ENCODE results near the gene DDHD1.

Gene DDHD1

GRCh38 chr14:53174918-53175317 lies 21.8 kb upstream of the DDHD1 start:
- Mint-ChIP-seq H3K27me3 (no peaks in the 10 kb centered on the region), H3K4me3 (no peak overlapping the region), H3K36me3 (ENCODE audit: low read depth) (no peaks in the 10 kb centered on the region), H3K4me1 (ENCODE audit: low read depth) (peaks cover 5% of the 10 kb centered on the region), H3K9me3 (no peaks in the 10 kb centered on the region), H3K27ac (no peak overlapping the region)
- intact Hi-C loops (cut with micrococcal nuclease): no loop called here

DNA sequence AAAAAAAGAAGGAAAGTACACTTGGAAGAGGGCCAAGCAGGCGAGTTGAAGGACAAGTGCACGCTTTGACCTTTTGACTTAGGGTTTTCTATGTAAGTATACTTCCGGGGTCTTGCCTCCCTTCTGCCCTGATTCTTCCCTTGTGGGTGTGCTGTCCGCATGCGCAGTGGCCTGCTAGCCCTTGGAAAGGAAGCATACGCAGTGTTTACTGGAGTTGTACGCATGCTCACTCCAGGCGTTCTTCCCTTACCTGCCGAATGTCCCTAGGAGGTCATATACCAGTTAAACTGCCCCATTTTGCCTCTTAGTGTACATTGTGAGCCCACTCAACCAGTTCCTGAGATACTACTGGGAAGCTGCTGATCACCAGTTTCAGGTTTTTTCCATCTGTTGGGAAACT lies 15.7 kb upstream of the DDHD1 start:
- intact Hi-C loops (cut with micrococcal nuclease): no loop called here
- H3K4me3 Mint-ChIP-seq: no peak overlapping the region

GRCh38 chr14:53167602-53168328 lies 14.6 kb upstream of the DDHD1 start:
- Mint-ChIP-seq H3K9me3 (peaks cover 14% of the 10 kb centered on the region), H3K36me3 (ENCODE audit: low read depth) (no peaks in the 10 kb centered on the region), H3K4me1 (ENCODE audit: low read depth) (no peaks in the 10 kb centered on the region), H3K27me3 (no peaks in the 10 kb centered on the region), H3K4me3 (no peak overlapping the region), H3K27ac (no peak overlapping the region)
- intact Hi-C loops (cut with micrococcal nuclease): no loop called here

More for the DNA sequence above, 15.7 kb upstream of the DDHD1 start:
- Mint-ChIP-seq H3K36me3 (ENCODE audit: low read depth) (no peaks in the 10 kb centered on the region), H3K27ac (no peak overlapping the region), H3K4me1 (ENCODE audit: low read depth) (no peaks in the 10 kb centered on the region), H3K27me3 (no peaks in the 10 kb centered on the region), H3K9me3 (peaks cover 7% of the 10 kb centered on the region)

- Mint-ChIP-seq H3K4me1 (ENCODE audit: low read depth) (peaks cover 8% of the 10 kb centered on the region), H3K36me3 (ENCODE audit: low read depth) (no peaks in the 10 kb centered on the region), H3K4me3 (no peak overlapping the region), H3K9me3 (peaks cover 14% of the 10 kb centered on the region), H3K27ac (peak overlapping the region; percentile 61), H3K27me3 (no peaks in the 10 kb centered on the region)
- intact Hi-C loops (cut with micrococcal nuclease): no loop called here
These were observed 8.8 kb upstream of the DDHD1 start for GRCh38 chr14:53161758-53162435.

DNA sequence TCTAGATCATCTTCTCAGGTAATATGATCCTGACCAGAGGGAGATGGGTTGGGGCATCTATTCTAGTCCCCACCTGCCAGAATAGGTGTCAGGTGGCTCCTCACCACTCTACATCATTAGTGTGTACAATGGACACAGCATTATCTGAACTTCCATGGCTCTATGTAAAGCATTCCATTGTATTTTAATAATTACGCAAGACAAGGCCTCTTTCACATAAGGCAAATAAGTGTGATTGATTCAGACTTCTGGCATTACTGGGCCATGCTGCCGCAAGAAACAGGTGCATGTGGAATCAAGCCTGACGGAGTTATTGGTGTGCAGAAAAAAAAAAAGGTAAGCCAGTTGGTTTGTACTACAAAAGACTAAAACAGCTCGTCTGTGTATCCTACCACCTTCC lies 3.1 kb upstream of the DDHD1 start:
- intact Hi-C loops (cut with micrococcal nuclease): loop anchor here (10.0 kb wide), 4 partner anchors 51 to 841 kb away; partner anchors contain the start of genes GNPNAT1, PTGER2 and STYX
- Mint-ChIP-seq H3K36me3 (ENCODE audit: low read depth) (peaks cover 19% of the 10 kb centered on the region), H3K4me1 (ENCODE audit: low read depth) (peaks cover 18% of the 10 kb centered on the region), H3K27me3 (peaks cover 10% of the 10 kb centered on the region), H3K9me3 (no peaks in the 10 kb centered on the region), H3K27ac (no peak overlapping the region), H3K4me3 (no peak overlapping the region)

- intact Hi-C loops (cut with micrococcal nuclease): loop anchor here (5.0 to 10.0 kb wide), 5 partner anchors 49 to 839 kb away; partner anchors contain the start of genes GNPNAT1, PTGER2 and STYX
- no peaks in the 10 kb centered on the region for H3K9me3 Mint-ChIP-seq
- H3K27ac Mint-ChIP-seq: peak overlapping the region; percentile 98
- H3K27me3 Mint-ChIP-seq: peaks cover 10% of the 10 kb centered on the region
- peak overlapping the region; percentile 100 for H3K4me3 Mint-ChIP-seq
- H3K4me1 Mint-ChIP-seq (ENCODE audit: low read depth): peaks cover 29% of the 10 kb centered on the region
- H3K36me3 Mint-ChIP-seq (ENCODE audit: low read depth): peaks cover 19% of the 10 kb centered on the region
These were observed 584 bp upstream of the DDHD1 start for GRCh38 chr14:53153702-53154112.

DNA sequence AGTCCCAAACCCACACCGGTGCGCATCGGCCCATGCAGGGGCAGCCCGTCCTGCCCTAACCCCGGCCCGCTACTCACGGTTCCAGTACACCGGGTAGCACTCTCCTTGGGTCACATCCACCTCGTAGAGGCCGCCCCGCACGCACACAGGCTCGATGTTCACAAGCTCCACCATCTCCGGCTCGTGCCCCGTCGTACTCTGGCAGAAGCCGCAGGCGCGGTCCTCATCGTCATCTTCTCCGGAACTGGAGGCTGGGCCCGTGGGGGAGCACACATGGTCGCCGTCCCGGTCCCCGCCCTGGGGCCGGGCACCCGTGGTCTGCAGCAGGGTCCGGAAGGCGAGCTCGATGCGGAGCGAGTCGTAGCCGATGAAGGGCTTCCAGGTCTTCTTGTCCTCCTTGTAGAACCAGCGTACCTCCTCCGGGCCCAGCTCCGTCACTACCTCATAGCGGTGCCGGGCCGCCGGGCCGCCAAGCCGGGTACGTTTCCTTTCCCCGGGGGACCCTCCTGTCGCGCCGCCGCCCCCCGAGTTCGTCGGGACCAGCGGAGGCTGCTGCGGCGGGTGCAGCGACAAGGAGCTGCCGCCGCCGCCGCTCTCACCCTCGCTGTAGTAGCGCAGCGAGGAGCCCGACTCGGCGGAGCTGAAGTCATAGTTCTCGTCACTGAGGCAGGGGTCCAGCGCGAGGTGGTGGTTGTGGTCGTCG lies 788 bp downstream of the DDHD1 start:
- peak overlapping the region; percentile 100 for H3K4me3 Mint-ChIP-seq
- no peaks in the 10 kb centered on the region for H3K9me3 Mint-ChIP-seq
- peaks cover 31% of the 10 kb centered on the region for H3K4me1 Mint-ChIP-seq (ENCODE audit: low read depth)
- intact Hi-C loops (cut with micrococcal nuclease): loop anchor here (5.0 to 10.0 kb wide), 5 partner anchors 48 to 838 kb away; partner anchors contain the start of genes GNPNAT1, PTGER2 and STYX
- peaks cover 10% of the 10 kb centered on the region for H3K27me3 Mint-ChIP-seq
- peak overlapping the region; percentile 98 for H3K27ac Mint-ChIP-seq
- peaks cover 19% of the 10 kb centered on the region for H3K36me3 Mint-ChIP-seq (ENCODE audit: low read depth)

DNA sequence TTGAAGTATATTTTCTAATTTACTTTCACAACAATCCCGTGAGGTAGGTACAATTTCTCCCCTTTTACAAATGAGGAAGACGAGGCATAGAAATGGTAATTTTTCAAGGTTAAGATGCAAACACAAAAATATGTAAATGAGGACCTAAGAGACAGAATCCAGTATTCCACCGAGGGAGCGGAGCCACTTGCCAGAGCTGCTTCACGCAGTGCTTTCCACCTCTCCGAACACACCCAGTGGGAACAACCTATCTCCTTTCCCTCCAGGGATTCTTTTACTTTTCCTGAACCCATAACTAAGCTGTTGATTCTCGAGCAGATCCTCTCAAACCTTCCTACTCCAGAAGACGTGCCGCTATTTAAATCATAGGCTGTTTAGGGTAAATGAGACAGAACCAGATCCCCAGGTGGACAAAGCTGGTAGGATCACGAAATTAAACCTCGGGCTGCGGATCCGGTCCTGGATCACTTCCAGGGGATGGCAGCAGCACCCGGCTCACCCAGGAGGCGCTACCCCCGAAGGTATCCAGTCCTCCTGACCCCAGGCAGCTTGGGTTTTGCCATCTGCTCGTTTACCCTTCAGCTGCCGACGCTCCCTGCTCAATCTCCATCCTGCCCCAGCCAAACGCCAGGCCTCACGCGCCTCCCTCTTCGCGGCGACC lies 1.5 kb downstream of the DDHD1 start:
- Mint-ChIP-seq H3K4me3 (peak overlapping the region; percentile 100), H3K27me3 (peaks cover 10% of the 10 kb centered on the region), H3K4me1 (ENCODE audit: low read depth) (peaks cover 38% of the 10 kb centered on the region), H3K36me3 (ENCODE audit: low read depth) (peaks cover 19% of the 10 kb centered on the region), H3K9me3 (no peaks in the 10 kb centered on the region), H3K27ac (peak overlapping the region; percentile 98)
- intact Hi-C loops (cut with micrococcal nuclease): loop anchor here (5.0 to 10.0 kb wide), 5 partner anchors 47 to 837 kb away; partner anchors contain the start of genes GNPNAT1, PTGER2 and STYX

- Mint-ChIP-seq H3K9me3 (no peaks in the 10 kb centered on the region), H3K27ac (no peak overlapping the region), H3K36me3 (ENCODE audit: low read depth) (peaks cover 19% of the 10 kb centered on the region), H3K4me3 (no peak overlapping the region), H3K4me1 (ENCODE audit: low read depth) (peaks cover 38% of the 10 kb centered on the region), H3K27me3 (peaks cover 10% of the 10 kb centered on the region)
- intact Hi-C loops (cut with micrococcal nuclease): loop anchor here (5.0 to 10.0 kb wide), 5 partner anchors 45 to 835 kb away; partner anchors contain the start of genes GNPNAT1, PTGER2 and STYX
These were observed 3.3 kb downstream of the DDHD1 start for GRCh38 chr14:53149668-53150316.

DNA sequence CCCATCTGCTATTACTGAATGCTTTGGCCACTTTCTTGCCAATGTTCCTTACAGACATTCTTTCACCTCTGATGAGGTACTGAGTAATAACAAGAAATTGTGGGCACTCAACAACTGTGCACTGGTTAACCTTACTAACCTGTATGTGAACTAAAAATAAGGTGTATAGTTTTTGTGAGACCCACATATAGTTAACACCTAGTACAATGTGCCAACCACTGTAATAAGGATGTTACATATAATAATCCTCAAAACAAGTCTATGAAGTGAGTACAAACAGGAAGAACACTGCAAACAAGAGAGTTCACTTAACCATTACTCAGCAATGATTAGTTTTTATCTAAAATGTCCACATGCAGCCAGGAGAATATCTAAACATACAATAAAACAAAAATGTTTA lies 4.5 kb downstream of the DDHD1 start:
- H3K4me1 Mint-ChIP-seq (ENCODE audit: low read depth): peaks cover 37% of the 10 kb centered on the region
- peaks cover 10% of the 10 kb centered on the region for H3K27me3 Mint-ChIP-seq
- no peak overlapping the region for H3K27ac Mint-ChIP-seq
- H3K4me3 Mint-ChIP-seq: no peak overlapping the region
- H3K9me3 Mint-ChIP-seq: no peaks in the 10 kb centered on the region
- peaks cover 19% of the 10 kb centered on the region for H3K36me3 Mint-ChIP-seq (ENCODE audit: low read depth)
- intact Hi-C loops (cut with micrococcal nuclease): no loop called here

DNA sequence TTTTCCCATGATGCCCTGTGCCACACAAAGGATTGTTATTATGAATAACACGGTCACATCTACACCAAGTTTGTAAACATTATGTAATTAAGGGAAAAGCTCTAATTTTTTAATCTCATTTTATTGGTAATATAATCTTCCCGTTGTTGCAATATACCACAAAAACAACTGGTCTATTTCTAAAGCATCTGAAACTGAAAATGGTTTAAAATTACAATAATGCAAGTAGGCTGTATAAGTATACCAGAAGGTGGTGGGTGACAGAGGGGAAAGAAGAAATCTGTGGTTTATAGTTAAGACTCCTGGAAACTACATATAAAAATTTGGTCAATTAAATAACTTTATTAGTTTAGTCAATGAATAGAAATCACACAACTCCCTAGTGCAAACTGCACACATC lies 5.2 kb downstream of the DDHD1 start:
- Mint-ChIP-seq H3K36me3 (ENCODE audit: low read depth) (peaks cover 14% of the 10 kb centered on the region), H3K27ac (no peak overlapping the region), H3K27me3 (peaks cover 10% of the 10 kb centered on the region), H3K9me3 (peaks cover 5% of the 10 kb centered on the region), H3K4me3 (no peak overlapping the region), H3K4me1 (ENCODE audit: low read depth) (peaks cover 32% of the 10 kb centered on the region)
- intact Hi-C loops (cut with micrococcal nuclease): no loop called here

GRCh38 chr14:53147208-53147607 lies 5.9 kb downstream of the DDHD1 start:
- Mint-ChIP-seq H3K4me3 (no peak overlapping the region), H3K27me3 (peaks cover 9% of the 10 kb centered on the region), H3K36me3 (ENCODE audit: low read depth) (peaks cover 7% of the 10 kb centered on the region), H3K27ac (no peak overlapping the region), H3K9me3 (peaks cover 12% of the 10 kb centered on the region), H3K4me1 (ENCODE audit: low read depth) (peaks cover 30% of the 10 kb centered on the region)
- intact Hi-C loops (cut with micrococcal nuclease): no loop called here

- intact Hi-C loops (cut with micrococcal nuclease): no loop called here
- H3K36me3 Mint-ChIP-seq (ENCODE audit: low read depth): peaks cover 2% of the 10 kb centered on the region
- no peak overlapping the region for H3K27ac Mint-ChIP-seq
- peaks cover 12% of the 10 kb centered on the region for H3K9me3 Mint-ChIP-seq
- peaks cover 4% of the 10 kb centered on the region for H3K27me3 Mint-ChIP-seq
- no peak overlapping the region for H3K4me3 Mint-ChIP-seq
- H3K4me1 Mint-ChIP-seq (ENCODE audit: low read depth): peaks cover 25% of the 10 kb centered on the region
These were observed 6.4 kb downstream of the DDHD1 start for GRCh38 chr14:53146739-53147138.
